ENCODE data around the gene FTO.

The FTO gene

GRCh38 chr16:53782148-53782547, 78.2 kb downstream of the FTO start:
- DNase-seq (ENCODE audit: low read depth): no peak

DNA sequence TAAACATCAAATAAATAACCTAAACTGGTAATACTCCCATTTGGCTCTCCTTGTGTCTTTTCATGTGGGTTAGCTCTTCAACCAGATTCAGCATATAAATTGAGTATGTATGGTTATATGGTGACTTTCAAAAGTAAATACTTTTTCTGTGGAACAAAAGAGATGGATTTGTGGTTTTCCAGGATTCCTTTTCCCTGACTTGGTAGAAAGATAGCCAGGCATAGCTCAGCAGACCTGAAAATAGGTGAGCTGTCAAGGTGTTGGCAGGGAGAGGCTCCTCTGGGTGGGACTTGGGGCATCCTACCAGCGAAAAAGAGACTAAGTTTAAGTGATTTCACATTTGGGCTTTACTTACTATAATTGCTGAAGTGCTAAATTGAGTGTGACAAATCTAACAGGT, 80.3 kb downstream of the FTO start:
- DNase-seq (ENCODE audit: low read depth): no peak

GRCh38 chr16:53785044-53785443, 81.1 kb downstream of the FTO start:
- peak; percentile 64 for DNase-seq (ENCODE audit: low read depth)

GRCh38 chr16:53785916-53786315, 82.0 kb downstream of the FTO start:
- no peak for DNase-seq (ENCODE audit: low read depth)

DNA sequence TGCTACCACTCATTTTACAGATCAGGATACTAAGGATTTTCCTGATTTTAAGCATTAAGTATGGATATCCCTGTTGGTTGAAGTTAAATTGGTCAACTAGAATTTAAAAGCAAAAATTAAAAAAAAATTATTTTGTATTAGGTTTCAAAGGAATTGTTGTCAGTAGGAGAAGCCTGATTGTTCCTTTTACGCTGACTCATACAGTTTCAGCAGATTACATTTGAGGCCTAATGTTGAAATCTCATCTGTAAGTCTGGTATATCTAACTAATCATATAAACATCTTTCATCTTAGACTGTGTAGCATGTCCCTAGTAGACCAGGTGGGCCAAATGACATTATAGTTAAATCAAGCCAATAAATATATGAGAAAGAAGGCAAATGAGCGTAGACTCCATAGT, 83.5 kb downstream of the FTO start:
- peak; percentile 75 for DNase-seq (ENCODE audit: low read depth)

DNA sequence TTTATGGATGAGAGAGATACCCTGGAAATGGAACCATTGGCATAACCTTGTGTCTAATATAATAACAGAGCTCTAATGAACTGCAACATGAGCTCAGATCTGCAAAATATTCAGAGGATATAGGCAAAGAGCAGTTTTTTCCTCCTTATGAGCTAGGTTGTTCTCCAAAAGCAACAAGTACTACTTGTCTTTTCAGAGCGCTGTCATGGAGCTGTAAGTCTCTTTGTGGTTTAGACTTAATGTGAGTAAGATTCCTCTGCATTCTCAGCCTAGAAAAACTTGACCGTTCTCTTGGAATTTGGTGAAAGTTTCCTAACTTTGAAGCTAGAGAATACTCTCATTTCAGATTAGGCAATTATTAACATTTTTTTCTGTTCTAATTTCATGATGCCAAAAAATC, 85.2 kb downstream of the FTO start:
- DNase-seq (ENCODE audit: low read depth): peak; percentile 91

DNA sequence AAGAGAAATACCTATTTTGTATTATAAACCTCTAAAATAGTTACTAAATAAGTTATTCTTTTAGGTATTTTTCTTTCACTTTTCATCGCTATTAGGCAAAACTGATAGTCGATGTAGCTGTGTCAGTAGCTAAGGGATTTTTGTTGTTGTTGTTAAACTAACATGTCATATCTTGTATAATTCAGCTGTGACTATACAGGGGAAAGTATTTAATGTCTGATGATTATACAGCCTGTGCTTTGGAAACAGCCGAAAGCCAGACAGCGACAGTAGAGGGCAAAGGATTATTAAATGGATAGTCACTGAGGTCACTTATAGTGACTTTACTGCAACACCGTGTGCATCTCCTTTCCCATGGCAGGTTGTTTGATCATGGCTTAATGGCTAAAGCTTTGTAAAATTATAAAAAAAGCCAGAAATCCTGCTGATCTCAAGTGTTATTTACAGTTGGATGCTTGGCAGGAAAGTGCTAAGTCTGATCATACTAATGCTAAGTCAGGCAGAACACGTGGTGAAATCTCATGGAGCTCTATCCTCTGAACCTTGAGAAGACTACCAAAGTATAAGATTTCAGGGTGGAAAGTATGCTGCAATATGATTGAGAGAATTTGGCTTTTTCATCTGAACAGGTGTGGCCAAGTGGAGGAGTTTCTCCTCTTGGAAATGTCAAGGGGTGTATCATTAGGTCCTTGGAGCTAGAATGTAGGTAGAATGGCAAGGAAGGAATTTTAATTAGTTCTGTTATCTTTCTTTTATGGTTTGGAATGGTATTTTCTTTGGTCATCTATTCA, 88.4 kb downstream of the FTO start:
- no peak for DNase-seq (ENCODE audit: low read depth)

DNA sequence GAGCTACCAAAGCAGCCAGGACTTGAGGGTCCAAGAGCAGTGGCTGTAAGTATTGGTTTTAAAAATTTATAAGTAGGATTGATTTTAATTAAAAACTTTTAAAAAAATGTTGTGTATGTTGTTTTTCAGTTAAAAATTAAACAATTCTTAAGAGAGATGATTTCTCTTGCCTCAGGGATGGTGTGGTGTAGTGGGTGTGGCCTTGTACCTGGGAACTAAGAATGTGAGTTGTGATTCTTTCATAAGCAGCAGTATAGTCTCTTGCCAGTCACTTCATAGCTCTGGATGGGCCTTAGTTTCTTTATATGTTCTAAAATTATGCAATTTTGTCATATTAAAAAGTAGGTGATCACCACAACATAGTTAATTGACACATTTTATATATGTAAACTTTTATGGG, 99.5 kb downstream of the FTO start:
- DNase-seq (ENCODE audit: low read depth): no peak

- DNase-seq (ENCODE audit: low read depth): no peak
These were observed 100.0 kb downstream of the FTO start for GRCh38 chr16:53803998-53804397.

DNA sequence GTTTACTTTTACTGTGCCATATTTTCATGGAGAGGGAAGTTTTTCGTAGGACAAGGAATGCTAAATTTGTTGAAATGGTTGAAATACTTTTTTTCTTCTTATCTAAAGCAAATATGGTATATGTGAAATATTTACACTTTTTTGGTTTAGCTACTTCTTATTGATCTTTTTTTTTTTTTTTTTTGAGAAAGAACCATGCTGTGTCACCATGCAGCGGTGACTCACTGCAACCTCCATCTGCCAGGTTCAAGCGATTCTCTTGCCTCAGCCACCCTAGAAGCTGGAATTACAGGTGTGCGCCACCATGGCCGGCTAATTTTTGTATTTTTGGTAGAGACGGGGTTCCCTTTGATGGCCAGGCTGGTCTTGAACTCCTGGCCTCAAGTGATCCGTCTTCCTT, 100.5 kb downstream of the FTO start:
- no peak for DNase-seq (ENCODE audit: low read depth)

GRCh38 chr16:53805113-53805512, 101.2 kb downstream of the FTO start:
- no peak for DNase-seq (ENCODE audit: low read depth)

GRCh38 chr16:53805752-53806151, 101.8 kb downstream of the FTO start:
- DNase-seq (ENCODE audit: low read depth): no peak

- DNase-seq (ENCODE audit: low read depth): peak; percentile 97
These were observed 105.4 kb downstream of the FTO start for GRCh38 chr16:53809088-53809932.

- no peak for DNase-seq (ENCODE audit: low read depth)
These were observed 109.0 kb downstream of the FTO start for GRCh38 chr16:53812914-53813313.

- DNase-seq (ENCODE audit: low read depth): no peak
These were observed 110.8 kb downstream of the FTO start for GRCh38 chr16:53814801-53815200.

DNA sequence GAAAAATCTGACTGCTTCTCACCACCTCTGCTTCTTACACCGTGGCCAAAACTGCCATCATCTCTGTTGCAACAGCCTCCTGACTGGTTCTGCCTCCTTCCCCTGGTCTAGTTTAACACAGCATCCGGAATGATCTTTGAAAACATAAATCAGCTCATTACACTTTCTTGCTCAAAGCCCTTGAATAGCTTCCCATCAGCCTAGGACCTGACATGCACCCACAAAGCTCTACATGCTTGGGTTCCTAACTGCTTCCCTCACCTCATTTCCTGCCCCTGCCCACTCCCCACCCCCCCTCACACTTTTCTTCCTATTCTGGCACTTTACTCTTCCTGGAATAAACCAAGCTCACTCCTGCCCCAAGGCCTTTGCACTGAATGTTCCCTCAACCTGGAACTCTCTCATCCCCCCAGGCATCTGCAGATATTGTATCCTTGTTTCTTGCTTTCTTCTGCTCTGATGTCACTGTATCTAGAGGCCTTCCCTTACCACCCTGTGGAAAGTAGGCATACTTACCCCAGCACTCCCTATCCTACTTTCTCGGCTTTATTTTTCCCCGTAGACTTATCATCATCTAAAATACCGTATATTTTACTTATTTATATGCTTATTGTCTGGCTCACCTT, 112.4 kb downstream of the FTO start:
- DNase-seq (ENCODE audit: low read depth): peak; percentile 60

DNA sequence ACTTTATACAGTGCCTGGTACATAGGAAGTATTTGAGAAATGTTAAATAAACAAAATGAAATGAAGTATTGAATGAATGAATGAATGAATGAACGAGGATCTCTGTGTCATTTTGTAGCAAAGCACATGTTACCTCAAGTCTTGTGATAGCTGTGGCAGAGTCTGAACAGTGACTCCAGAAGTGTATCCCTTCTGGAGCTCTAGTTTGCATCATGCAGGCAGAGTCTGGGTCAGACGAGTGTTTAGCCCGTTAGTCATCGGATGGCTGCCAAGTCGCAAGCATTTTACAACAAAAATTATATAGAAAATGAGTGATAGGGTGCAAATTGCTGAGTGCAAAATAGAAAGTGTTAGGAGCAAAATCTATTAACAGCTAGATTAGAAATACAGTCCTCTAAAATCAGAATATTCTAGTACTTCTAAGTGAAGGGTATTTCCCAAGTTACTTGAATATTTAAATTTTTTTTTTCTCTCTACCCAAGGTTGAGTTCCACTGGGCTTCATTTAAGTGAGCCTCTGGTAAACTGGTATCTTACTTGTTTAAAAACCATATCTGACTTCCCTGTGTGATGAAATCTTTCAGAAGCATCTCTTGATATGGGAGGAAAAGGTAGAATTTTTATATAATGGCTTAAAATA, 113.3 kb downstream of the FTO start:
- DNase-seq (ENCODE audit: low read depth): peak; percentile 98

DNA sequence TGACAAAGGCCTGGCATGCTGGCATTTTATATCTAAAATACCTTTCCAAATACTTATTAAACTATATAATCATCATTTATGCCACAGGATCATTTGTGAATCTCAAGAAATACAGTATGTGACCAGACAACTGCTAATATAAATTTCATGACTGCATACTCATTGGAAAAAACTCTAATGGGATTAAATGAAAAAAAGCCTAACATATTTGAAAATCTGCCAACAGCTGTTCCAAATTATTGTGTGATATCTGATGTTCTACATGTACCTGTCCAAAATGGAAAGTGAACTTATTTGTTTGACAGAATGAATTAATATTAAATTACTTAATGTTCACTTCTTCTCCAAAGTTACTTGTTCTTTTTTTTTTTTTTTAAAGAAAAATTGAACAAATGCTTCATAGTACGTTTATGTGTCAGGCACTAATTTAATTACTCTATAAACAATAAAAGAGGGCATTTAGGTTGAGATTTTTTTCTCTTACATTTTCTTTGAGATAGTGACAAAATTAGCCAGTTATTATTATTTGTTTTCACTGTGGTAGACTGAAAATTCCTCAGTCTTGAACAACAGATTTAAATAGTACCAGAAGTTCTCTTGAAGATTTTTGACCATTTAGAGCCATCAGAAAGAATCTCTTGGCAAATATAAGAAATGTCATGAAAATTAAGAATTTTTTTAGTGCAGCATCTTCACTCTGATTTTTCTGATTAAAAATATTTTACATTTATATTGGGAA, 114.0 kb downstream of the FTO start:
- DNase-seq (ENCODE audit: low read depth): peak; percentile 66

DNA sequence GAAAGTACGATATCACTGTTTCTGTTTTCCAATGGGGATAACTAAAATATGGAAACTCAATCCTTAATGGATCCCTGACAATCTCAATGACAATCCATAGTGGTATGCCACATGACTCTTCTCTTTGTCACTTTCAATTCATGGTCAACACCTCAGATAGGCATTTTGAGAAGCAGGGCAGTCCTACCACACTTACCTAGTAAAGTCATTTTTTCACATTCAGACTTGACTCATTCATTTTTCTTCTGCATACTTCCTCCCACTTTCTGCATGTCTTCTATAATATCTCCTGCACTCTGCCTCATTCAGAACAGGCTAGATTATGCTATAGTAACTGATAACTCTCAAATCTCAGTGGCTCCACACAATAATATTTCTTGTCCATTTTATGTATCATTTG, 117.5 kb downstream of the FTO start:
- DNase-seq (ENCODE audit: low read depth): peak; percentile 49

GRCh38 chr16:53821957-53822625, 118.1 kb downstream of the FTO start:
- peak; percentile 80 for DNase-seq (ENCODE audit: low read depth)

DNA sequence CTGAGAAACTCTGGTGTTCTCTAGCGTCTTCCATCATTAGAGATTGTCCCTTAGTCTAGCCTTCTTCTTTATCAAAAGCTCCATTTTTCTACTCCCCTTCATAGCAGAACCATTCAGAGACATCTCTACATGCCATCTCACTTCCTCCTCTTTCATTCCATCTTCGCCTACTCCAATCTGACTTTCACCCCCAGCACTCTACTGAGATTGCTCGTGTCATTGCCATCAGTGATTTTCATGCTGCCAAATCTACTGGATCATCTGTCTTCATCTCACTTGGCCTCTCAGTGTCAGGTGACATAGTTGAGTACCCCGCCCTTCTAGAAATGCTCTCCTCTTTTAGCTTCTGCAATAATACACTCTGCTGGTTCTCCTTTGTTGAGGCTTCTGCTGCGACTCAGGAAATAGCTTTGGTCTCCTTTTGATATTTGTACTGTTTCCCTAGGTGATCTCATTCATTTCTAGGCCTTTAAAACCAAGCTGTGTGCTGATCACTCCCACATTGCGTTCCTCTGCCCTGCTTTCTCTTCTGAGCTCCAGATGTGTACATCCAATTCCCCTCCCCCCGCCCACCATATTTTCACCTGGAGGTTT, 119.1 kb downstream of the FTO start:
- DNase-seq (ENCODE audit: low read depth): peak; percentile 32

Data from iris pigment epithelial cell (primary cell).